Stomach (tissue), 4 donors: Measurements from ENCODE around the gene PRAMEF11.

ENCODE experiments used
- EP300 ChIP-seq: sonication (generic); formaldehyde crosslinking; IDR thresholded peaks from one replicate; pipeline ENCODE4 v1.6.1; 2017; ENCODE audit warnings: antibody characterized with exemption
- POLR2AphosphoS5 ChIP-seq, 3 donors: sonication (generic); formaldehyde crosslinking; IDR thresholded peaks; one replicate each; pipeline ENCODE4 v1.6.1; 2016; ENCODE audit warnings: antibody characterized with exemption in 3 of 3
- TF ChIP-seq, protein P1 (sequence below), 7 experiments: fragments of 450-650 bp in 4 of 7; fragments of 200-600 bp in 3 of 7; sonication (generic) in 3 of 7; IDR thresholded peaks; one replicate each; pipeline ENCODE4 v1.5.1; 2016 to 2019; ENCODE audit warnings: antibody characterized with exemption in 7 of 7, control low read depth in 2 of 7, mild to moderate bottlenecking in 1 of 7

GRCh38 chr1:12774801-12775345 lies 56.3 kb downstream of the PRAMEF11 start:
- TF ChIP-seq, protein P1, sequence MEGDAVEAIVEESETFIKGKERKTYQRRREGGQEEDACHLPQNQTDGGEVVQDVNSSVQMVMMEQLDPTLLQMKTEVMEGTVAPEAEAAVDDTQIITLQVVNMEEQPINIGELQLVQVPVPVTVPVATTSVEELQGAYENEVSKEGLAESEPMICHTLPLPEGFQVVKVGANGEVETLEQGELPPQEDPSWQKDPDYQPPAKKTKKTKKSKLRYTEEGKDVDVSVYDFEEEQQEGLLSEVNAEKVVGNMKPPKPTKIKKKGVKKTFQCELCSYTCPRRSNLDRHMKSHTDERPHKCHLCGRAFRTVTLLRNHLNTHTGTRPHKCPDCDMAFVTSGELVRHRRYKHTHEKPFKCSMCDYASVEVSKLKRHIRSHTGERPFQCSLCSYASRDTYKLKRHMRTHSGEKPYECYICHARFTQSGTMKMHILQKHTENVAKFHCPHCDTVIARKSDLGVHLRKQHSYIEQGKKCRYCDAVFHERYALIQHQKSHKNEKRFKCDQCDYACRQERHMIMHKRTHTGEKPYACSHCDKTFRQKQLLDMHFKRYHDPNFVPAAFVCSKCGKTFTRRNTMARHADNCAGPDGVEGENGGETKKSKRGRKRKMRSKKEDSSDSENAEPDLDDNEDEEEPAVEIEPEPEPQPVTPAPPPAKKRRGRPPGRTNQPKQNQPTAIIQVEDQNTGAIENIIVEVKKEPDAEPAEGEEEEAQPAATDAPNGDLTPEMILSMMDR (IDR thresholded peaks at IDR 0.05) = no peak
- no peak for TF ChIP-seq POLR2AphosphoS5 (IDR thresholded peaks at IDR 0.05)
- no peak for TF ChIP-seq EP300
